ENCODE data around the gene CALML6.

CALML6 gene

GRCh38 chr1:1895456-1896336, 19.4 kb upstream of the CALML6 start:
- DNase-seq (ENCODE audit: low read depth): no peak
- H3K4me3 ChIP-seq (ENCODE audit: low read depth, low read length): no peak overlapping the region
- no peak for TF ChIP-seq CTCF (IDR thresholded peaks at IDR 0.05; ENCODE audit: insufficient read depth, low read depth, low read length, missing control alignments)

- DNase-seq (ENCODE audit: low read depth): no peak
- no peak for TF ChIP-seq CTCF (IDR thresholded peaks at IDR 0.05; ENCODE audit: insufficient read depth, low read depth, low read length, missing control alignments)
Measured at GRCh38 chr1:1898246-1898933, 16.7 kb upstream of the CALML6 start.

GRCh38 chr1:1899266-1899966, 15.6 kb upstream of the CALML6 start:
- peak; percentile 23 for TF ChIP-seq CTCF (IDR thresholded peaks at IDR 0.05; ENCODE audit: insufficient read depth, low read depth, low read length, missing control alignments)
- H3K4me3 ChIP-seq (ENCODE audit: low read depth, low read length): no peak overlapping the region
- DNase-seq (ENCODE audit: low read depth): peak; percentile 47

More at GRCh38 chr1:1898246-1898933, 16.7 kb upstream of the CALML6 start:
- H3K4me3 ChIP-seq (ENCODE audit: low read depth, low read length): no peak overlapping the region

GRCh38 chr1:1899967-1900327, 15.1 kb upstream of the CALML6 start:
- DNase-seq (ENCODE audit: low read depth): no peak
- TF ChIP-seq CTCF (IDR thresholded peaks at IDR 0.05; ENCODE audit: insufficient read depth, low read depth, low read length, missing control alignments): no peak
- no peak overlapping the region for H3K4me3 ChIP-seq (ENCODE audit: low read depth, low read length)

GRCh38 chr1:1900883-1901640, 14.0 kb upstream of the CALML6 start:
- no peak for DNase-seq (ENCODE audit: low read depth)
- H3K4me3 ChIP-seq (ENCODE audit: low read depth, low read length): no peak overlapping the region
- TF ChIP-seq CTCF (IDR thresholded peaks at IDR 0.05; ENCODE audit: insufficient read depth, low read depth, low read length, missing control alignments): no peak

GRCh38 chr1:1901641-1902294, 13.3 kb upstream of the CALML6 start:
- no peak for TF ChIP-seq CTCF (IDR thresholded peaks at IDR 0.05; ENCODE audit: insufficient read depth, low read depth, low read length, missing control alignments)
- DNase-seq (ENCODE audit: low read depth): no peak

More at GRCh38 chr1:1901641-1902294, 13.3 kb upstream of the CALML6 start:
- H3K4me3 ChIP-seq (ENCODE audit: low read depth, low read length): no peak overlapping the region
